ENCODE measurements around the gene RAB19.
"Not testable (repeated sequence)": the region's sequence is repeated elsewhere in the genome, so short reads cannot be mapped to it uniquely, and the experiment has no call there.

RAB19 gene

DNA sequence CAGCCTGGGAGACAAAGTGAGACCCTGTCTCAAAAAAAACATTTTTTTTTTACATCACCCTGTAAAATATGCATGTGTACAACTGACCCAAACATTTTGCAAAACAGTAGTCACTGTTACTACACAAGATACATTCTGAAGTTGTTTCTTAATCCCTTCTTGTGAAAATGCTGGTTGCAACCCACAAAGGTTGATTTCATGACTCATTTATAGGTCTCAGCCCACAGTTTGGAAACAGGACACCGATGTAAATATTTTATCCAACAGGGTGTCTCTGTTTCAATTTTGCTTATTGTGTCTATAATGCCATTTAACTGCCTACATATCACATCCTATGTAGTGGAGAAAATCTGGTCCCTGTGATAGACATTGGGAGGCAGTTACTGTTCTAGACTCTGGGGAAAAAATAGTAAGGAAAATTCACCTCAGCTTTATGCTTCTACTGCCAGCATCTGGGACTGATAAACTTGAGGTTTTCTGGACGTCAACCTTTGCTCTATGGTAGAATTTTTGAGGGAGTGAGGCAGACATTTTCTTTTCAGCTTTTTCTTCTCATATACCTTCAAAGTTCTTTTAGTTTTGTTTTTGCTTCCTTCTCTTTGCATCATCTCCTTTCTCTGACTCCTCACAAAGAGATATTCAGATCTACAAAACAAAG is 1.6 kb upstream of the RAB19 start:
- no peak for DNase-seq

DNA sequence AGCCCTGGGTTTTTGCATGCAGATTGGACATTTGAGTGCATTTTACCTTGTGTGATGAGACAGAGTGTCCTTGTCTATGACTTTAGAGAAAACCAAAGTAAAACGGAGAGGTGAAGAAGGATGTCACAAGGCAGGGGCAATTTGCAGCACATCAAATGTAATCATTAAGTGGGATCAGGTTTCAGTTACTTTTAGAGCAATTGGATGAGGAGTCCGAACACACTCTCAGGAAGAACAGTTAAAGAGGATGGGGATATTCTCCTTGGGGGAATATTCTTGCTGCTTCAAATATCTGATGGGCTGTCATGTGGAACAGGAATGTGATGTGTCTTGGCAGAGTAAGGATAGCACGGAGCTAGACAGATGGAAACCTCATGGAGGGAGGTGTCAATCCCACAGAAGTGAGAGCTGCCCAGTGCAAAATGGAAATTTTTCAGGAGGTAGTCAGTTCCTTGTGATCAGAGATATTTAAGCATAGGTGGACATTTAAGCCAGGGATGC is 757 bp downstream of the RAB19 start:
- DNase-seq = no peak

DNA sequence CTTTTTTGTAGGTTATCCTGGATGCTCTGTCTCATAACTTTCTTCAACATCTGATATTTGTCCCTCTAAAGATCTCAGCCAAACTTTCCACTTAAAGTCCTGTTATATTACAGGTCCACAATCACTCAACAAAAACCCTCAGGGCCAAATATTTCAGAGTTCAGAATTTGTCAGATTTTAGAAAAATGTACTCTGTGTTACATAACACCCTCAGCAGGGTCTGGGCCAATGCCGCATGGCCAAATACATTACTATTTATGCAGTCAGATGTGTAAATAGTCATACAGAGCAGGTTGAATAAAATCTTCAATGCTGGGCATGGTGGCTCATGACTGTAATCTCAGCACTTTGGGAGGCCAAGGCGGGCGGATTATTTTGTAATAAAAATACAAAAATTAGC is 11.5 kb downstream of the RAB19 start:
- DNase-seq = no peak

DNA sequence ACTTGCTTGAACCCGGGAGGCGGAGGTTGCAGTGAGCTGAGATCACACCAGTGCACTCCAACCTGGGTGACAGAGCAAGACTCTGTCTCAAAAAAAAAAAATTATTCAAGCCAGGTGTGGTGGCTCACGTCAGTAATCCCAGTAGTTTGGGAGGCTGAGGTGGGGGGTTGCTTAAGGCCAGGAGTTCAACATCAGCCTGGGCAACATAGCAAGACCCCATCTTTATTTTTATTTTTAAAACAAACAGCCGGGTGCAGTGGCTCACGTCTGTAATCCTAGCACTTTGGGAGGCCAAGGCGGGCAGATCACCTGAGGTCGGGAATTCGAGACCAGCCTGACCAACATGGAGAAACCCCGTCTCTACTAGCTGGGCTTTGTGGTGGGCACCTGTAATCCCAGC is 12.0 kb downstream of the RAB19 start:
- not testable (repeated sequence) for DNase-seq

DNA sequence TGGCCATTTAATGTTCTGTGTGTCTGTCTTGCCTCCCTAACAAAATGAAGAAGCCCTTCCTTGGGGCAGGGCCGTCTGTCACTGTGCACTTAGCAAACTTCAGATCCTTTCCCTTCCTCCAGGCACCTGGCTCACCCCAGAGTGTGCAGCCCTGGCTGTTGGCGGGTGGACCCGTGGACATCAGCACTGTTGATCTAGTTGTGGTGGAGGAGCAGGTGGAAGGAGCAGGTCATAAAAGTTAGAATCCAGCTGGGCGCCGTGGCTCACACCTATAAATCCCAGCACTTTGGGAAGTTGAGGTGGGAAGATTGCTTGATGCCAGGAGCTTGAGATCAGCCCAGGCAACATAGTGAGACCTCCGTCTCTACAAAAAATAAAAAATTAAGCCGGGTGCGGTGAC is 12.7 kb downstream of the RAB19 start:
- peak; percentile 42 for DNase-seq

DNA sequence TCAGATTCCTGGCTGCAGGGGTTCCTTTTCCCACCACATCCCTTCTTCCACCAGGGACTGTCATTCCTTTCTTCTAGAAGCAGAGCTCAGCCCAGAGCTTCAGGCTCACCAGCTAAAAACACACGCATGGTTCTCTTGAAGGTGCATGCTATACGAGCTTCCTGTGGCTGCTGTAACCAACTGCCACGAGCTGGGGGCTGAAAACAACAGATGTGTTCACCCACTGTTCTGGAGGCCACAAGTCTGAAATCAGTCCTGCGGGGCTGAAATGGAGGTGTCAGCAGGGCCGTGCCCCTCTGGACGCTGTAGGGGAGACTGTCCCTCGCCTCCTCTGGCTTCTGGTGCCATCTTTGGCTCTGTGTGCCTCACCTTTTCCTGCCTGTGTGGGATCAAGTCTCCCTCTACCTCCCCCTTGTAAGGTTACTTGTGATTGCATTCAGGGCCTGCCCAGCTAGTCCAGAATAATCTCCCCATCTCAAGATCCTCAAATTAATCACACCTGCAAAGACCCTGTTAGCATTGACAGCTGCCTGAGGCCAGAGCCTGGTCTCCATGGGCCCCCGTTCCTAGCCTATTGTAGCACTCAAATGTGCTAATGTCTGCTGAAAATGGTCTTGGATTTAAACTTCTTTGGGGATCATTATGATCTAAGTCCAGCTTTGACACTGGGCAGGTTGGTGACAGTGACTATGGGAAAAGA is 13.7 kb downstream of the RAB19 start:
- DNase-seq = peak; percentile 49

DNA sequence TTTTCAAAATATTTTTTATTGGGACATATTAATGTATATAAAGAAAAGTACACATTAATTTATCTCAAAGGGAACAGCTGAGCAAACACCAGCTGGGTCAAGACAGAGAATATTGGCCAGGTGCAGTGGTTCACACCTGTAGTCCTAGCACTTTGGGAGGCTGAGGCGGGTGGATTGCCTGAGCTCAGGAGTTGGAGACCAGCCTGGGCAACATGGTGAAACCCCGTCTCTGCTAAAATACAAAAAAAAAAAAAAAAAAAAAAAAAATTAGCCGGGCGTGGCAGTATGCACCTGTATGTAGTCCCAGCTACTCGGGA is 14.3 kb downstream of the RAB19 start:
- peak; percentile 88 for DNase-seq

DNA sequence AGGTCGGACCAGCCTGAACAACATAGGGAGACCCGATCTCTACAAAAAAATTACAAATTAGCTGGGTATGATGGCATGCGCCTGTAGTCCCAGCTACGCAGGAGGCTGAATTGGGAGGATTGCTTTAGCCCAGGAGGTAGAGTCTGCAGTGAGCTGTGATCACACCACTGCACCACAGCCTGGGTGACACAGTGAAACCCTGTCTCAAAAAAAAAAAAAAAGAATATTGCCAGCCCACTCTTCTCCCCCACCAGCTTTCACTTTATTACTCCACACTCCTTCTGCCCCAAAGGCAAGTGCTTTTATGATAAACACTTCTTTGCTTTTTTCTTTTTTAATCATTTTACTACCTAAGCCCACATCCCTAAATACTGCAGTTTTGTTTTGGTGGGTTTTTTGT is 14.8 kb downstream of the RAB19 start:
- DNase-seq = no peak

DNA sequence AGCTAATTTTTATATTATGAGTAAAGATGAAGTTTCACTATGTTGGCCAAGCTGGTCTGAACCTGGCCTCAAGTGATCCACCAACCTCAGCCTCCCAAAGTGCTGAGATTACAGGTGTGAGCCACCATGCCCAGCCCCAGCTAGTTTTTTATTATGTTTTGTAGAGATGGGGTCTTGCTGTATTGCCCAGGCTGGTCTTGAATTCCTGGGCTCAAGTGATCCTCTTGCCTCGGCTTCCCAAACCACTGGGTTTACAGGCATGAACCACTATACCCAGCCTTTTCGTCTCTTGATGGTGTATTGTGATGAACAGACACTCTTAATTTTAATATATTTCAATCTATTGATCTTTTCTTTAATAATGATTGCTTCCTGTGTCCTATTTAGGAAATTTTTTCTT is 17.7 kb downstream of the RAB19 start:
- DNase-seq = no peak

DNA sequence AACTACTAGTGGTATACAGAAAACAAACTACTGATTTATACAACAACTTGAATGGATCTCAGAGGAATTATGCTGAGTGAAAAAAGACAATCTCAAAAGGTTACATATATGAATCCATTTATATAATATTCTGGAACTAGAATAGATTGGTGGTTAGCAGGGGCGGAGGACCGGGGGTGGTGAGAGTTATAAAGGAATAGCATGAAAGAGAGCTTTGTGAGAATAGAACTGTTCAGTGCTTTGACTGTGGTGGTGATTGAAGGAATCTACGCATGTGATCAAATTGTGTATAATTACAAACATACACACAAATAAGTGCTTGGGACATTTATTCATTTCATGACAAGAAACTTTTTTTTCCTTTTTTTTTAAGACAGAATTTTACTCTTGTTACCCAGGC is 19.6 kb downstream of the RAB19 start:
- DNase-seq = no peak

DNA sequence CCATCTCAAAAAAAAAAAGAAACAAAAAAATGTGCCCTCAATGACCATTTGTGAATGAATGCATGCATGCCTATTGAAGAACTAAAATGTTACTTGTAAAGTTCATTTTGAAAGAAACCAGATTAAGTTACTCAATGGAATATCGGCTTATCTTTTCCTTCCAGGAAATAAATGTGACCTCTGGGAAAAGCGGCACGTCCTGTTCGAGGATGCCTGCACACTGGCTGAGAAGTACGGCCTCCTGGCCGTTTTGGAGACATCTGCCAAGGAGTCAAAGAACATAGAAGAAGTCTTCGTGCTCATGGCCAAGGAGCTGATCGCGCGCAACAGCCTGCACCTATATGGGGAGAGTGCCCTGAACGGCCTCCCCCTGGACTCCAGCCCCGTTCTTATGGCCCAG is 21.9 kb downstream of the RAB19 start:
- DNase-seq = no peak

DNA sequence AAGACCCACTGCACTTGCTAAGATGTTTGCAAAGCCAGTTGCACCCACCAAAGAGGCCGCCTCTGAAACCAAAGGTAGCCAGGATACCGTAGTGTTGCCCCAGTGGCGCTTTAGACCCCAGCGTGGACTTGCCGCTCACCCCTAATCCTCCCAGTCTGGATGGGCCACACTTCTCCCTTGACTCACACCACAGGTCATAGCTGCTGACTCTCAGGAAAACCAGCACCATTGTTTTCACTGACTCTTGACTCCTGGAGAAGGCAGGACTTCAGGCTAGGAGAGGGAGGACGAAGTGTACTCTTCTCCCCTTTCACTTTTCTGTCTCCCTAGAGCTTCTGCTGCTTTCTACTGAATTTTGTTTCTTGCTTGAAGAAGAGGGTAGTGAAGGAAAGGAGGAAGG is 22.3 kb downstream of the RAB19 start:
- no peak for DNase-seq

DNA sequence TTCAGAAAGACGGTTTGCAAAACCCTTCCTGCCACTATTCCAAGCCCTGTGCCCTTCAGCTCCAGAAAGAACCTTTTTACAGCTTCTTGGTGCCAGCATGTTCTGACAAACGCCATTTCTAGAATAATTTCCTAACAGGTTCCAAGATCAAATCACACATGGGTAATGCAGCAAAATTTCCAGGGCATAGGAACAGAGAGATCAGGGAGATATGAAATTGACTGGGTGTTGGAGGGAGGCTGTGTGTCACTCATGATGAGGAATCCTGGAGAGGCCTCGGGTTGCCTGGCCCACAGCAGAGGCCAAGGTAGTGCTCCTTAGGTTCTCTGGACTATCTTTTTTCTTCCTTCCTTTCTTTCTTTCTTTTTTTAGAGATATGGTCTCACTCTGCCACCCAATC is 29.5 kb downstream of the RAB19 start:
- DNase-seq = no peak

DNA sequence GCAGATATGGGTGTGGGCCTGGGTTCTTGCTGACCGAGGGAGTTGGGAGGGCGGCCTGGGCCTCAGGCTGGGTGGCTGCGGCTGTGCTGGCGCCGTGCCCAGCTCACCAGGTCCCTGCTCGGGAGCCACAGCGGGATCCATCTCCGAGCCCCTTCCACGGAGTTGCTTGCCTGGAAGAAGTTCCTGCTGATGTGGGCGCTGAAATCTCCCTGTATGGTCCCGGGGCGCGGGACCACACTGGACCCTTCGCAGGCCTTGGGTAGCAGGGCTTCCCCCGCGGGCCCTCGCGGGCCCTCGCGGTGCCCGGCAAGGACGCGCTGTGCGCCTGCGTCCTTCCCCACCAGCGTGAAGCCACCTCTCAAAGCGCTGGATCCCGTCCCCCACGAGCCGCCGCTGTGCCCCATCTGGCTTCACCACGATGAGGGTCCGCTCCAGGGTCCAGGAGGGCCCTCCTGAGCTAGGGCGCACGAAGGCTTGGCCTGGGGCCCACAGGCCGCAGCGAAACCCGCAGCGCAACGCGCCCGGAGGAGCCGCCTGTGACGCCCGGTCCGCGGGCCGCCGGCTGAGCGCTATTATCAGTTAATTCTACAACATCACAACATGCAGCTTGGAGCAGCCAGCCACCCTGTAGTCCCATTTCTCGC is 31.5 kb downstream of the RAB19 start:
- no peak for DNase-seq

DNA sequence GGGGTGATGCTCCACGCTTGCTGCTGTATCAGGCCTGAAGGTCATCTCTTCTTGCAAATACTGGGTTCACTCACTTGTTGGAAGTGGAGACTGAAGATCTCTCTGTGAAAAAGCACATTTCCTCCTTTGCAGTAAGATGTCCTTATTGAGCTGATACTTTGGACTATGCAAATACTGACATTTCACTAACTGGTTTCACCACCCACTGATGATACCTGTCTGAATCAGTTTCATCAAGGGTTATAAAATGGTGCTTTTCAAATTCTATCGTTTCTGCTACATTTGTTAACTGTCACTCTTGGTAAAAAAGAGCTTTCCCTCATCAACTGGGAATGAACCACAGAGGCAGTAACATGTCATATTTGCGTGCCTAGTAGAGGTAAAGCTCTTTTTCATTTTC is 35.5 kb downstream of the RAB19 start:
- DNase-seq = no peak

DNA sequence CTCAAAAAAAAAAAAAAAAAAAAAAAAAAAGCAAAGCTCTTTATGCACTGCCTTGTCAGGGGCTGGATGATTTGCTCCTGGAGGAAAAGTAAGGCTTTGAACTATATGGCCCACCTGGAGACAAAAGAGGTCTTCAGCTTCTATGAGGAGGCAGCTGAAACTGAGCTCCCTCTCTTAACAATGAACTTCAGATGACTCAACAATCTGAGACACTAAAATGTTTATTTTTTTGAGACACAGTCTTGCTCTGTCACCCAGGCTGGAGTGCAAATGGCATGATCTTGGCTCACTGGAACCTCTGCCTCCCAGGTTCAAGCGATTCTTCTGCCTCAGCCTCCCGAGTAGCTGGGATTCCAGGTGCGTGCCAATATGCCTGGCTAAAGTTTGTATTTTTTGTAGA is 36.7 kb downstream of the RAB19 start:
- no peak for DNase-seq

DNA sequence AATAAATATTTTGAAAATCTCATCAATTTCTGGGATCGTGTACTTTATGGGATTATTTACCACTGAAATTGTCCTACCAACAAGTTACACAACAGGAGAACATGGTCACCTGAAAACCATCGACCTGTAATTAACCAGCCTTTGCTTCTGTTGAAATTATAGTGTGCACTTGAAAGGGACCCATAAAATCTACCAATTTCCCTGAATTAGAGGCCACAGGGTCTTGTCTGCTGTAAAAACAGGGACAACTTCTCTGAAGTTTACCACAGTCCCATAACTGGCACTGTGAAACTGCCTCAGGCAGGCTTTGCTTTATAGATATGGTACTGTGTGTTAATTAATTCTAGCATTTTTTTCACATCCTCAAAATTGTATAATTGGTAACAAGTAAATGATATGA is 37.7 kb downstream of the RAB19 start:
- DNase-seq = no peak

DNA sequence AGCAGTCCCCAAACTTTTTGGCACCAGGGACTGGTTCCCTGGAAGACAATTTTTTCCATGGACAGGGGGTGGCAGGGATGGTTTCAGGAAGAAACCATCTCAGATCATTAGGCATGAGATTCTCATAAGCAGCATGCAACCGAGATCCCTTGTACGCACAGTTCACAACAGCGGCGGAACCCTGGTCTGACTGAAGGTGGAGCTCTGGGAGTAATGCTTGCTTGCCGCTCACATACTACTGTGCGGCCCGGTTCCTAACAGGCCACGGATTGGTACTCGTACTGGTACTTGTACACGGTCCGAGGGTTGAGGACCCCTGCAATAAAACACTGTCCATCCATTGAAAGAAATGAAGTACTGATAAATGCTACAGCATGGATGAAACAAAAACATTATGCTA is 42.6 kb downstream of the RAB19 start:
- no peak for DNase-seq

DNA sequence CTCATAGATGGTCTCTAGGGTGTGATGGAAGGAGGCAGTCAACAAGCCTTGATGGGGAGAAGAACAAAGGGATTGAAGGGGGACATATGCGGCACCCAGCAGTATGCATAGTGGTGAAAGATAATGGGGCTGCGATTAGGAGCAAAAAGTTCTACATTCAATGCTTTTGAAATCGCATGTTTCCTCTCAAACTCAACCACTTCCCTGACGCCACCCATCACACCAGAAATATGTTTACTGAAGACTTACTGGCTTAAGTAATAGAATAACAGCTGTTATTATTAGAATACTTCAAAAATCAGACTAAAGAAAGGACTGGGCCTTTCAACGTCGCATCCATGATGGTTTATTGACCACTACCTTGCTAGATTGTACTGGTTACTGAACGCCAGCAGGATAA is 44.0 kb downstream of the RAB19 start:
- no peak for DNase-seq

DNA sequence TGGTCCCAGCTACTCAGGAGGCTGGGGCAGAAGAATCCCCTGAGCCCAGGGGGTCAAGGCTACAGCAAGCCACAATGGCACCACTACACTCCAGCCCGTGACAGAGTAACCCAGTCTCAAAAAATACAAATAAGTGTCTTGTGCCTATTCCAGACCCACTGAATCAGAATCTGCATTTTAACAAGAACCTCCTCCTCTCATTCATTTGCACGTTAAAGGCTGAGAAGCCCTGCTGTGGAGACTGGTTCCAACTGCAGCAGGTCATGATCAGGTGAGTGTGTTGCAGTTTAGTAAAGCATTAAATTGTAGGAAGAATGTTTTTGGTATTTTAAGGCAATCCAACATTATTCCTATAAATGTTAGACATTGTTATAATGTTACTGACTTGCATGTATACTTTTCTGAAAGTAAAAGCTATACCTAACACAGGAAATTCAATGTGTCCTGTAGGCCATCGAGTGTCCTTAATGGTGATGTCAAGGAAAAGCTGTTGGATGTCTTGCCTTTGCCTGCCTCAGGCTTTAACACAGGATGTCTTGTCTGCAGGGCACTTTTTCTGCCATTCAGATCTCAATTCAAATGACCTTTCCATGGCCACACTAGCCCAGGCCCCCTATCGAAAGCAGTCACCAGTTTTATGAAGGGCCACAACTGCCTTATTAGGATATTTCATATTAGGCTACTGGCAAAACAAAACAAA is 45.1 kb downstream of the RAB19 start:
- no peak for DNase-seq

DNA sequence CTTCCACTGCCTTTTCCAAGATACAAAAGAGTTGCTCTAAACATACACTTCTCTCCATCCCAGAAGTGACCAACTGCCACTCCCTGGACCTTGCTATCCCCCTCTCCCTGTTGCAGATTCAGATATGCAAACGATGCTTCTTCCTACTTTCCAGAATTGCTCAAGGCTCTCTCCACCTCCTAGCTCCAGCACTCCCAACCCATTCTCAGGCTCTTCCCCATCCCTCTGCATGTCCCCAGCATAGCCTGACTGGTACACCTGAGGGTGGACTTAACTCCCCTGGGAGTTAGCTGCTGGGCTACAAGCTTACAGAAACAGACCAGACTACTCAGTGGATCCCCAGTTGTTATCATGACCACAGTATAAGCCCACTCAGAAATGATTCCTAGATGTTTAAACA is 47.9 kb downstream of the RAB19 start:
- no peak for DNase-seq

DNA sequence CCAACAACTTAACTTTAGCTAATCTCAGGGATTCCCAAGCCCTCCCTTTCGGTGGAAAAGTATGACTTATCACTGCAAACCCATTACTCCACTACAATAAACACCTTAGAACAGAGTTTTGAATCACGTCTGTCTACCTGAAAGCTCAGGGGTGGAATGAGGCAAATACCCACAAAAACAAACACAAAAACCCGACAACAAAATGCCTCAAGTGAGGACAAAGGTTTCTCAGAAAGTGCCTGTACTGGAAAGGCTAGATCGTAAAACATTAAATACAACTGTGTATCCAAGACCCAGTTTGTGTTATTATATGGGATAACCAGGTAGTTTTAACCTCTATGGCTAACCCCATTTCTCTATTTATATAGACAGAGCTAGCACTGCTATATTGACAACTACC is 49.4 kb downstream of the RAB19 start:
- no peak for DNase-seq

DNA sequence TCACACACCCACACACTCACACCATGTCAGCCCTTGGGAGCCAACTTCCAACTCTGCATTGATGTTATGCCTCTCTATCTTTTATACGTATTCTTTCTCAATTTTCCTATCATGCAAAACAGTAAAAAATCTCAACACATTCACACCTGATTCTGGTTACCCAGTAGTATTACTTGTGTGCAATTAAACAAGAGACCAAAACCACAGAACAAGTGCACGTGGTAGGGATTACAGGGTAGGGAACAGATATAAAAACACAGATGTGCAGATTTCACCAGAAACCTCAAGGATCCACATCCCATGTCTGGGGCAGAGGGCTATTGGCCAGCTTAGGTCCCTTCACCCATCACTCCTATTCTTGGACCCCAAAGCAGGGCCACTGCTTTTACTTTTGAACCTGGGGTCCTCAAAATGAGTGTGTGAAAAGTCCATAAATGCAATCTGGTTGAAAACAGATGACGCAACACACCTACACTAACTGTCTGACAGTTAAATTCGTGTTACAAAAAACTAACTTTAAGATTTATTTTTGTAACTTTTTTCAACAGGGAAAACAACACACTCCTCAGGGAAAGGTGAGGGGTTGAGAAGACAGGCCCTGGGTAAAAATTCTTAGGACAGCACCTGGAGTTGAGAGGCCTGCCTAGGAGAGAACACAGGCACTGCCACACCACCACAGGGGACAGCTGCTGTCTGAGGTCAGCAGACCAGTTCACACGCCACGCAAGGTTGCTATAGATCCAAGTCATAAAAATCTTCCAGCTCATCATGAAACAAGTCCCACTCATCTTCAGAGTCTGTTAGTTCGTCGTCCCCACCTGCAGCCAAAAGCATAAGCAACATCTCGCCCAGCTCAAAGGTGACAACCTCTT is 50.2 kb downstream of the RAB19 start:
- DNase-seq = not testable (repeated sequence)

Measured in DMS153 (cell line).